ENCODE measurements around the gene FGF5. TPM values are rescaled to one million over a fixed set of nuclear protein-coding genes. Genes with fewer than 3 reads are reported as not detected.
A peak's percentile ranks its signal among the peaks of the same experiment; 100 is the strongest.

Gene FGF5
- not detected in 2 replicates for polyA plus RNA-seq (2013)

DNA sequence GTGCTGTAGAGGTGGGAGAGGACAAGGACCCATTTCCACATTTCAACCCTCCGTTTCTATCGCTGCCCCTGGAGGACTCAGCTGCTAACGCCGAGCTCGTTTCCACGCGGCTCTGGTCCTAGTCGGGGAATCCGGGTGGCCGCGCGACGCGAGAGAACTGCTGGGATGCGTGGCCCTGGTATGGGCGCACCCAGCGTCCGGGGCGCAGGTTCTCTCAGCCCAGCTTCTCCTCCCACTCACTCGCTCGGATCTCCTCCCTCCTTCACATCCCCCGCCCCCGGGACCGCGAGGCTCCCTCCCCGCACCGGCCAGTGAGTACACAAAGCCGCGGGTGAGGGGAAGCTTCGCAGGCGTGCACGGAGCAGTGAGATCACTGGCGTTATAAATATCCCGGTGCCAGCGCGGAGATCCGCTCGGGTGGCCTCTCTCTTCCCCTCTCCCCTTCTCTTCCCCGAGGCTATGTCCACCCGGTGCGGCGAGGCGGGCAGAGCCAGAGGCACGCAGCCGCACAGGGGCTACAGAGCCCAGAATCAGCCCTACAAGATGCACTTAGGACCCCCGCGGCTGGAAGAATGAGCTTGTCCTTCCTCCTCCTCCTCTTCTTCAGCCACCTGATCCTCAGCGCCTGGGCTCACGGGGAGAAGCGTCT, at the start of gene FGF5:
FGF5 (plus strand) TSS at position 412 of the 649 bp plus-strand sequence; CDS start at position 573, 161 bp downstream.
- Histone ChIP-seq H4K8ac (ENCODE audit: low read depth, low read length) (no peak within 1 kb of the TSS), H2BK12ac (ENCODE audit: low read length) (no peak within 1 kb of the TSS), H2AK5ac (ENCODE audit: low read length) (no peak within 1 kb of the TSS), H3K27ac (ENCODE audit: low read depth, low read length) (no peak within 1 kb of the TSS), H3K79me2 (ENCODE audit: control insufficient read depth, insufficient read depth, low read length, poor library complexity) (no peaks in the 10 kb centered on the region), H2AFZ (ENCODE audit: insufficient read depth, low read length, poor library complexity) (no peak within 1 kb of the TSS), H3K36me3 (ENCODE audit: control insufficient read depth in 1 of 2, insufficient read depth in 2 of 2, low read length in 2 of 2) (no peaks in the 10 kb centered on the region), H3K9ac (ENCODE audit: low read length) (no peak within 1 kb of the TSS), H3K79me1 (ENCODE audit: low read length) (no peaks in the 10 kb centered on the region), H4K12ac (ENCODE audit: low read depth, low read length) (no peak within 1 kb of the TSS), H3K27me3 (ENCODE audit: insufficient read depth, low read length) (peaks cover 52% of the 10 kb centered on the region), H2BK5ac (ENCODE audit: low read depth, low read length, poor library complexity) (no peak within 1 kb of the TSS), H2BK120ac (ENCODE audit: insufficient read depth, low read length, poor library complexity) (no peak within 1 kb of the TSS), H3K4me1 (ENCODE audit: control insufficient read depth in 1 of 2, insufficient read depth in 2 of 2, low read length in 2 of 2) (peaks cover 12 to 15% of the 10 kb centered on the region in 2 experiments), H3K4ac (ENCODE audit: low read depth, low read length) (no peak within 1 kb of the TSS), H3K23ac (ENCODE audit: low read length) (no peak within 1 kb of the TSS), H3K18ac (ENCODE audit: low read length) (no peak within 1 kb of the TSS), H4K91ac (ENCODE audit: low read depth, low read length) (no peak within 1 kb of the TSS), H3K4me2 (ENCODE audit: low read length) (peak within 1 kb of the TSS; percentile 65), H3K9me3 (ENCODE audit: insufficient read depth, low read depth, low read length) (peaks cover 6% of the 10 kb centered on the region), H3K4me3 (ENCODE audit: low read depth, low read length) (peak within 1 kb of the TSS; percentile 7), H3K14ac (ENCODE audit: low read length) (no peak within 1 kb of the TSS)
- WGBS (ENCODE audit: extremely low coverage, insufficient coverage, insufficient read length) = no CpG with 5 or more reads among the region's 50 CpGs
- peak in 1 of 2 donors; percentile 18 for DNase-seq

DNA sequence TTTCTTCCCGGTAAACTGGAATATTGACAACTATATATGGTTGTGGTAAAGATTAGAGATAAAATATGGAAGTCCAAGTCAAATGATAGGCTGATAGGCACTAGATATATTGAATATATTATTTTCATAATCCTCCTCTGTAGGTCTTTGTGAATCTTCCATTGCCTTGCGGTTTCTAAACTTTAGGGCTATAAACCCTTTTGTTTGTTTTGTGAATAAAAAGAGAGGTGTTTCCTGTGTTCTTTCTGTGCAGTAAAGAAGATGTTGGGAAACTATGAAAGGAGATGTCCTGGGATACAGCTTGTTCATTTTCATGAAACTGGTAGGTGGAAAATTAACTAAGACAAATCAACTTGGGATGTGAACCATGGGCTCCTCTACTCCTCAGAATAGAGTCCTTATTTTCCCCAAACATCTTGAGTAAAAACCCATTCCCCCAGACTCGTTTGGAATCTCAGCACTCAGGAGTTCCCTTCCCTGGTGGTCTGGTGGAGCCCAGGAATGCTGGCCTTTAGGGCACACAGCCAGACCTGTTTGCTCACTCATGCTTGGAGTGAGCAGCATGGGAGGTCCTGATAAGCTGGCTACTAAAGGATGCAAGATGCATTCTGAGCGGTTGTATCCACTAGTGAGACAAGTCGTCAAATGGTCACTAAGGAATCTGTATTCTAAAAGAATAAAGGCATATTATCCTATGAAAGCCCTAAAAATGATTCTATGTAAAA, 47.0 kb upstream of the FGF5 start:
- H3K4me2 ChIP-seq (ENCODE audit: low read length) = no peak overlapping the region
- H2BK5ac ChIP-seq (ENCODE audit: low read depth, low read length, poor library complexity) = no peak overlapping the region
- no peak overlapping the region for H3K27ac ChIP-seq (ENCODE audit: low read depth, low read length)
- no peak overlapping the region for H4K12ac ChIP-seq (ENCODE audit: low read depth, low read length)
- H3K36me3 ChIP-seq (ENCODE audit: control insufficient read depth in 1 of 2, insufficient read depth in 2 of 2, low read length in 2 of 2) = no peaks in the 10 kb centered on the region
- H2BK12ac ChIP-seq (ENCODE audit: low read length) = no peak overlapping the region
- WGBS (ENCODE audit: extremely low coverage, insufficient coverage, insufficient read length) = no CpG with 5 or more reads among the region's 5 CpGs
- H3K9me3 ChIP-seq (ENCODE audit: insufficient read depth, low read depth, low read length) = no peaks in the 10 kb centered on the region
- no peak overlapping the region for H3K14ac ChIP-seq (ENCODE audit: low read length)
- no peak overlapping the region for H4K91ac ChIP-seq (ENCODE audit: low read depth, low read length)
- H2BK120ac ChIP-seq (ENCODE audit: insufficient read depth, low read length, poor library complexity) = no peak overlapping the region
- H3K18ac ChIP-seq (ENCODE audit: low read length) = no peak overlapping the region
- no peak overlapping the region for H2AK5ac ChIP-seq (ENCODE audit: low read length)
- no peak overlapping the region for H3K4me3 ChIP-seq (ENCODE audit: low read depth, low read length)
- H3K79me2 ChIP-seq (ENCODE audit: control insufficient read depth, insufficient read depth, low read length, poor library complexity) = no peaks in the 10 kb centered on the region
- H3K23ac ChIP-seq (ENCODE audit: low read length) = no peak overlapping the region
- peaks cover 2% of the 10 kb centered on the region in 2 experiments for H3K4me1 ChIP-seq (ENCODE audit: control insufficient read depth in 1 of 2, insufficient read depth in 2 of 2, low read length in 2 of 2)
- no peak overlapping the region for H4K8ac ChIP-seq (ENCODE audit: low read depth, low read length)
- H3K27me3 ChIP-seq (ENCODE audit: insufficient read depth, low read length) = no peaks in the 10 kb centered on the region
- H3K4ac ChIP-seq (ENCODE audit: low read depth, low read length) = no peak overlapping the region
- no peak overlapping the region for H2AFZ ChIP-seq (ENCODE audit: insufficient read depth, low read length, poor library complexity)
- no peaks in the 10 kb centered on the region for H3K79me1 ChIP-seq (ENCODE audit: low read length)
- no peak for DNase-seq
- no peak overlapping the region for H3K9ac ChIP-seq (ENCODE audit: low read length)

GRCh38 chr4:80220711-80221110, 45.8 kb upstream of the FGF5 start:
- no peak overlapping the region for H3K23ac ChIP-seq (ENCODE audit: low read length)
- H3K18ac ChIP-seq (ENCODE audit: low read length) = no peak overlapping the region
- no peak overlapping the region for H2BK120ac ChIP-seq (ENCODE audit: insufficient read depth, low read length, poor library complexity)
- H3K4me2 ChIP-seq (ENCODE audit: low read length) = no peak overlapping the region
- no CpG with 5 or more reads among the region's 3 CpGs for WGBS (ENCODE audit: extremely low coverage, insufficient coverage, insufficient read length)
- no peak overlapping the region for H3K14ac ChIP-seq (ENCODE audit: low read length)
- no peak overlapping the region for H3K4me3 ChIP-seq (ENCODE audit: low read depth, low read length)
- no peak overlapping the region for H2BK5ac ChIP-seq (ENCODE audit: low read depth, low read length, poor library complexity)
- H4K8ac ChIP-seq (ENCODE audit: low read depth, low read length) = no peak overlapping the region
- H3K79me2 ChIP-seq (ENCODE audit: control insufficient read depth, insufficient read depth, low read length, poor library complexity) = no peaks in the 10 kb centered on the region
- no peak overlapping the region for H4K12ac ChIP-seq (ENCODE audit: low read depth, low read length)
- H2BK12ac ChIP-seq (ENCODE audit: low read length) = no peak overlapping the region
- no peak overlapping the region for H4K91ac ChIP-seq (ENCODE audit: low read depth, low read length)
- DNase-seq = no peak
- H3K9ac ChIP-seq (ENCODE audit: low read length) = no peak overlapping the region
- H3K4me1 ChIP-seq (ENCODE audit: control insufficient read depth in 1 of 2, insufficient read depth in 2 of 2, low read length in 2 of 2) = peaks cover 2% of the 10 kb centered on the region in 2 experiments
- H3K36me3 ChIP-seq (ENCODE audit: control insufficient read depth in 1 of 2, insufficient read depth in 2 of 2, low read length in 2 of 2) = no peaks in the 10 kb centered on the region
- H2AFZ ChIP-seq (ENCODE audit: insufficient read depth, low read length, poor library complexity) = no peak overlapping the region
- H3K4ac ChIP-seq (ENCODE audit: low read depth, low read length) = no peak overlapping the region
- no peaks in the 10 kb centered on the region for H3K27me3 ChIP-seq (ENCODE audit: insufficient read depth, low read length)
- no peaks in the 10 kb centered on the region for H3K9me3 ChIP-seq (ENCODE audit: insufficient read depth, low read depth, low read length)
- no peaks in the 10 kb centered on the region for H3K79me1 ChIP-seq (ENCODE audit: low read length)
- no peak overlapping the region for H3K27ac ChIP-seq (ENCODE audit: low read depth, low read length)
- no peak overlapping the region for H2AK5ac ChIP-seq (ENCODE audit: low read length)

DNA sequence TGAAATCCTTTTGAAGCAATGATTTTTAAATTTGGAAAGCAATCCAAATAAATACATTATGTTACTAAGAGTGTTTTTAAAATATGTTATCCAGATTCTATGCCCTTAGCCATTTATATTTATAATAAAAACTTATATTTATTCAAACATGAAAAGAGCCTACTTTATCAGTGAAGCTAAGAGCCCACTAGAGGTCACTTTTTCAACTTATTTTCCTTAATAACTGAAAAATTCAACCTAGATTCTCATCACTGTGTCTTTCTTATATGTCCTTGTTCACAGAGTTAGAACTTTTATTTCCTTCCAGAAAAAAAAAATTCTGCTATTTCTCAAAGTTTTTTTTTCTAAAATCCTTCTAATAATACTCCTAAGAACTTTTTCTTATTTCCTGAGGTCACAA, 45.3 kb upstream of the FGF5 start:
- Histone ChIP-seq H3K18ac (ENCODE audit: low read length) (no peak overlapping the region), H2AK5ac (ENCODE audit: low read length) (no peak overlapping the region), H2BK5ac (ENCODE audit: low read depth, low read length, poor library complexity) (no peak overlapping the region), H3K36me3 (ENCODE audit: control insufficient read depth in 1 of 2, insufficient read depth in 2 of 2, low read length in 2 of 2) (no peaks in the 10 kb centered on the region), H3K79me1 (ENCODE audit: low read length) (no peaks in the 10 kb centered on the region), H2BK120ac (ENCODE audit: insufficient read depth, low read length, poor library complexity) (no peak overlapping the region), H3K4me3 (ENCODE audit: low read depth, low read length) (no peak overlapping the region), H3K27me3 (ENCODE audit: insufficient read depth, low read length) (no peaks in the 10 kb centered on the region), H4K91ac (ENCODE audit: low read depth, low read length) (no peak overlapping the region), H4K8ac (ENCODE audit: low read depth, low read length) (no peak overlapping the region), H3K9ac (ENCODE audit: low read length) (no peak overlapping the region), H3K79me2 (ENCODE audit: control insufficient read depth, insufficient read depth, low read length, poor library complexity) (no peaks in the 10 kb centered on the region), H3K14ac (ENCODE audit: low read length) (no peak overlapping the region), H3K27ac (ENCODE audit: low read depth, low read length) (no peak overlapping the region), H3K4me2 (ENCODE audit: low read length) (no peak overlapping the region), H2AFZ (ENCODE audit: insufficient read depth, low read length, poor library complexity) (no peak overlapping the region), H4K12ac (ENCODE audit: low read depth, low read length) (no peak overlapping the region), H3K4ac (ENCODE audit: low read depth, low read length) (no peak overlapping the region), H2BK12ac (ENCODE audit: low read length) (no peak overlapping the region), H3K23ac (ENCODE audit: low read length) (no peak overlapping the region), H3K4me1 (ENCODE audit: control insufficient read depth in 1 of 2, insufficient read depth in 2 of 2, low read length in 2 of 2) (peaks cover 2% of the 10 kb centered on the region in 2 experiments), H3K9me3 (ENCODE audit: insufficient read depth, low read depth, low read length) (no peaks in the 10 kb centered on the region)
- DNase-seq = peak in 1 of 2 donors; percentile 11

Measured in trophoblast cell (in vitro differentiated cells and primary cell).